Left ventricle myocardium inferior (tissue), 1 donor: ENCODE measurements around the gene CADPS. TPM values are rescaled to one million over a fixed set of nuclear protein-coding genes. Genes with fewer than 3 reads are reported as not detected.

ENCODE experiments used
- DNase-seq: peaks from one replicate; pipeline ENCODE4 v3.0.0-alpha.2; 2020
- H3K27ac ChIP-seq: fragments of 200-600 bp; replicated peaks from 2 replicates; pipeline ENCODE4 v1.8.0; 2021
- H3K27me3 ChIP-seq: fragments of 200-600 bp; 2 replicates; pipeline ENCODE4 v1.8.0; 2021; ENCODE audit warnings: low read depth
- H3K36me3 ChIP-seq: fragments of 200-600 bp; 2 replicates; pipeline ENCODE4 v1.8.0; 2021
- H3K4me1 ChIP-seq: fragments of 200-600 bp; 2 replicates; pipeline ENCODE4 v1.8.0; 2021
- H3K4me3 ChIP-seq: fragments of 200-600 bp; 2 replicates; pipeline ENCODE4 v1.8.0; 2021; ENCODE audit warnings: mild to moderate bottlenecking, moderate library complexity
- H3K9me3 ChIP-seq: fragments of 200-600 bp; replicated peaks from 2 replicates; pipeline ENCODE4 v1.8.0; 2021
- intact Hi-C: fragments of 100-400 bp; cut with micrococcal nuclease; formaldehyde crosslinking; loops from one replicate; pipeline ENCODE4 v1.11.0; 2022
- total RNA-seq: library from RNA; stranded (reverse); fragmentation: NEBNext Ultra II Directional; extraction: Animal tissue kit (Norgen Biotek cat#: 25700); gene quantifications from one replicate; pipeline ENCODE4 v1.2.1, GENCODE V29; 2021
- TF ChIP-seq, protein P1 (sequence below): fragments of 200-600 bp; IDR thresholded peaks from 2 replicates; pipeline ENCODE4 v1.8.0; 2021; ENCODE audit warnings: antibody characterized with exemption, mild to moderate bottlenecking, borderline replicate concordance
- donor health status: DM: no; HTN: yes; CAD: no; lungs with severe emphysema.

Gene CADPS
- total RNA-seq, 1 donor from 2014 or later: 25.0 TPM

DNA sequence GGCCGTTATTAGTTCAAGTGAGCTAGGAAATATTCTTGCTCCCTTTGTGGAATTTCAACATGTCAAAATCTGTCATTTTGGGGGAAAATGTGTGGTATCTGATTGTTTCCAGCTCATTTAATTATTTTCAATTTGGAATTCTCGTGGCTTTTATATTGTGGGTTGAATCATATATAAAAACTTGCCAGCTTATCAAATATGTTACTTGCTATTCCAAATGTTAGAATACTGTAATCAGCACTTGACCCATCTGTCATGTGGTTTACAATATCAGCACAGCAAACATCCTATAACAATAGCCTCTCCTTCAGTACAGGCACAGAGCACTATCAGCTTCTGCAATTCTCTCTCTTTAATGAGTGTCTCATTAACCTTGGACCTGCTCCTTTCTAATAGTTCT lies 371.7 kb downstream of the CADPS start:
- Histone ChIP-seq H3K36me3 (no peaks in the 10 kb centered on the region), H3K4me3 (no peak overlapping the region), H3K4me1 (peaks cover 18% of the 10 kb centered on the region), H3K27me3 (no peaks in the 10 kb centered on the region), H3K9me3 (no peaks in the 10 kb centered on the region), H3K27ac (no peak overlapping the region)
- intact Hi-C loops: no loop called here
- DNase-seq: no peak
- TF ChIP-seq, protein P1, sequence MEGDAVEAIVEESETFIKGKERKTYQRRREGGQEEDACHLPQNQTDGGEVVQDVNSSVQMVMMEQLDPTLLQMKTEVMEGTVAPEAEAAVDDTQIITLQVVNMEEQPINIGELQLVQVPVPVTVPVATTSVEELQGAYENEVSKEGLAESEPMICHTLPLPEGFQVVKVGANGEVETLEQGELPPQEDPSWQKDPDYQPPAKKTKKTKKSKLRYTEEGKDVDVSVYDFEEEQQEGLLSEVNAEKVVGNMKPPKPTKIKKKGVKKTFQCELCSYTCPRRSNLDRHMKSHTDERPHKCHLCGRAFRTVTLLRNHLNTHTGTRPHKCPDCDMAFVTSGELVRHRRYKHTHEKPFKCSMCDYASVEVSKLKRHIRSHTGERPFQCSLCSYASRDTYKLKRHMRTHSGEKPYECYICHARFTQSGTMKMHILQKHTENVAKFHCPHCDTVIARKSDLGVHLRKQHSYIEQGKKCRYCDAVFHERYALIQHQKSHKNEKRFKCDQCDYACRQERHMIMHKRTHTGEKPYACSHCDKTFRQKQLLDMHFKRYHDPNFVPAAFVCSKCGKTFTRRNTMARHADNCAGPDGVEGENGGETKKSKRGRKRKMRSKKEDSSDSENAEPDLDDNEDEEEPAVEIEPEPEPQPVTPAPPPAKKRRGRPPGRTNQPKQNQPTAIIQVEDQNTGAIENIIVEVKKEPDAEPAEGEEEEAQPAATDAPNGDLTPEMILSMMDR: no peak

DNA sequence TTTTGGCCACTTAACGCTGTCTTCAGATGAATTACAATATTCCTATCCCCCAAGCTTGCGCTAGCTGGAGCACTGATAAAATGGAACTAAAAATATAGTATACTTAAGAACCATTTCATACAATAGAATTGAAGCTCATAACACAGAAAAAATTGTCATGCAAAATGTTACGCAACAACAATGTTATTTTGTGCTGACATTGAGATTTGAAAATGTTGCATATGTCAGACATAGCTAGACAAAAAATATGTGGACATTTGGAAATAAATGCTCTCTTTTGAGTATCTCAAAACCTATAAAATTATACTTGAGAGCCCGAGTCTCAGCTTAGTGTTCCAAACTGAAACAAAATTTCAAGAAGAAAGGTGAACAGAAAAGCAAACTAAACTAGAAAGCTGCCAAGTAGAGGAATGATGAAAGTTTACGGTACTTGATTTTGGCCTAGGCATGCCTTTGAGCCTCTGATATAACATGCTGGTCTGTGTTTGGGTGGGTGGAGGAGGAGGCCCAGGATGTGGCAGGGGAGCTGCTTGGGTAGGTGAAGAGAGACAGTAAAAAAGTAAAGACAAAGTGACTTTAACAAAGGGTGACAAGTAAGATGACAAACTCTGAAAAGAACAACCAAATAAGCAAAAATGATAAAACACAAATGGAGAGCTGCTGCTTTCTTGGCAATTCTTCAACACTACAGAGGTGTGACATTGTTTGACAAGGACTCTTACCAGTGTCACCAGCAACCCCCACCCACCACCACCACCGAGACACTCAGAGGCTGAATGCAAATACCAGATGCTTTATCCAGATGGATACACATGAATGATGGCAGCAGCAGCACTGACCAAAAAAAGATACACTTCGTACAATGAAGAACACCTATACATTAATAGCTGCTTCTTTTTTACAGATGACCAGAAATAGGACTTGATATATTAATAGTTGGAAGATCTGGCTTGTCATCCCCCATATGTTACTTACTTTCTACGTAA lies 372.6 kb downstream of the CADPS start:
- no peak overlapping the region for H3K4me3 ChIP-seq
- intact Hi-C loops: no loop called here
- no peak for DNase-seq
- TF ChIP-seq, protein P1: no peak
- no peaks in the 10 kb centered on the region for H3K9me3 ChIP-seq
- H3K27me3 ChIP-seq: no peaks in the 10 kb centered on the region
- H3K27ac ChIP-seq: no peak overlapping the region
- H3K4me1 ChIP-seq: peaks cover 18% of the 10 kb centered on the region
- H3K36me3 ChIP-seq: no peaks in the 10 kb centered on the region

DNA sequence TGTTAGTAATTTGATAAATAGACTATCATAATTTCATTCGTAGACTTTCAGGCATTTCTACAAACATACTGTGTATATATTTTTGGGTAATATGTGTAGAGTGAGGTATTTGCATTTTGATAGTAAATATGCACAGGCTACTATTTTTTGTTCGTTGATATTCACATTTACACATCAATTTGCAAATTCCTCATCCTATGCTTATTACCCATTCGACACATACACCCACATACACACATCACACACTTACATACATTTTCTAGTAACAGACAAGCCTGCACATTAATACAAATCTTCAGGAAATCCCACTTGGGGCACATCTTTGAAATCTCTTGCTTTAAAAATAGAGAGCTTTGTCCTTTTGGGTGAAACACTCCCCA lies 373.9 kb downstream of the CADPS start:
- no peaks in the 10 kb centered on the region for H3K36me3 ChIP-seq
- H3K27me3 ChIP-seq: no peaks in the 10 kb centered on the region
- TF ChIP-seq, protein P1: no peak
- no peak overlapping the region for H3K27ac ChIP-seq
- no peaks in the 10 kb centered on the region for H3K9me3 ChIP-seq
- no peak overlapping the region for H3K4me3 ChIP-seq
- intact Hi-C loops: no loop called here
- DNase-seq: no peak
- H3K4me1 ChIP-seq: peaks cover 18% of the 10 kb centered on the region

DNA sequence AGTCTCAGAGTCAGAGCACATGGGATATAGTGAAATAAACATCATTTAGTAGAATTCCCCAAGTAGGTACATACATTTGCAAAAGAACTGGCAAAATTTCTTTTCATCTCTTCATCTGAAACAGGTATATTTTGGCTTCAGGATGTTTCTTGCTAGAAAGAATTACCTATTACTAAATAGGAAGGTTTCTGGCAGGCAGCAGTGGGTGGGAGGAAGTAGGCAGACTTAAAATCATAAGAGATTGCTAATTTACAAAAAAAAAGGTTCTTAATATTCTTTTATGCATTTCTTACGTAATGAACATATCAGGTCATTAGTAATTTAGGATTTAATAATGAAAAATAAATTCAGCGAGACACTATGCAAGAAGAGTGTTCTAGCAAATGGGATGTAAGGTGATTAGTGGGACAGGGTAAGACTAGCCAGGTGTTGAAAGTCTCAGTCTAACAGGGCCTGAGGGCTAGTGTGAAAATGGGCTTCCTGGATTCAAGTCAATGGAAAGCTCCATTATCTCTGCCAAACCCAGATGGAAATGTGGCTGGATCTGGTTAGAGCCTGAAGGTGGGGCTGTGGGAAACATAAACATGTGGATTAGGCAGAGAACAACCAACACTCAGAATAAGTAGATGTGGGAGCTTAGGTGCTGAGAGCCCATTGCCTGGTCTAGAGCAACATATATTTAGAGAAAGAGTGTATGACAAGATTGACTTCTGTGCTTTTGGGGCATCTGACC lies 374.5 kb downstream of the CADPS start:
- Histone ChIP-seq H3K4me1 (peaks cover 18% of the 10 kb centered on the region), H3K27ac (no peak overlapping the region), H3K9me3 (no peaks in the 10 kb centered on the region), H3K4me3 (no peak overlapping the region), H3K27me3 (no peaks in the 10 kb centered on the region), H3K36me3 (no peaks in the 10 kb centered on the region)
- no peak for DNase-seq
- TF ChIP-seq, protein P1: no peak
- intact Hi-C loops: no loop called here

DNA sequence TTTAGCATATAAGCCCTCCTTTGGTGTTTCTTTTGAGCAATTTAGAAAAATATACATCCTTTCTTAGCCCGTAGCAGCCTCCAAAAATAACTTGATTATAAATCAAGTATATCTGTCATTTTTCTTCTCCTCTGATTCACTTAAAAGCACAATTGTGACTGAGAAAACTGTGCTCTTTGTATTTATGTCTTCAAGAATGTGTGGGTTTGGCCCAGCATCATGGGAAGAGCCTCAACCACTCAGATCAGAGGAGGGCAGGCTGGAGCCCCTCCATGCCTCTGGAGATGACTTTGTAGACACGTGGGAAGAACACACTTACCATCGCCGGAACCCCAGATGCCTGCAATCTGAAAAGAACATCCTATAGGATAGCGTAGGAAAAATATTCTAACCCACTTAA lies 378.1 kb downstream of the CADPS start:
- DNase-seq: no peak
- intact Hi-C loops: no loop called here
- Histone ChIP-seq H3K9me3 (no peaks in the 10 kb centered on the region), H3K27ac (no peak overlapping the region), H3K36me3 (no peaks in the 10 kb centered on the region), H3K27me3 (no peaks in the 10 kb centered on the region), H3K4me1 (no peaks in the 10 kb centered on the region), H3K4me3 (no peak overlapping the region)
- TF ChIP-seq, protein P1: no peak
